NCI-H748 (cell line): ENCODE measurements around the gene ZKSCAN3.
"Not testable (repeated sequence)": the region's sequence is repeated elsewhere in the genome, so short reads cannot be mapped to it uniquely, and the experiment has no call there.

Experiments used
- DNase-seq: peaks from one replicate; lab custom pipeline; 2025; ENCODE audit not compliant: unreplicated experiment; lab: John Stamatoyannopoulos, UW

The ZKSCAN3 gene

DNA sequence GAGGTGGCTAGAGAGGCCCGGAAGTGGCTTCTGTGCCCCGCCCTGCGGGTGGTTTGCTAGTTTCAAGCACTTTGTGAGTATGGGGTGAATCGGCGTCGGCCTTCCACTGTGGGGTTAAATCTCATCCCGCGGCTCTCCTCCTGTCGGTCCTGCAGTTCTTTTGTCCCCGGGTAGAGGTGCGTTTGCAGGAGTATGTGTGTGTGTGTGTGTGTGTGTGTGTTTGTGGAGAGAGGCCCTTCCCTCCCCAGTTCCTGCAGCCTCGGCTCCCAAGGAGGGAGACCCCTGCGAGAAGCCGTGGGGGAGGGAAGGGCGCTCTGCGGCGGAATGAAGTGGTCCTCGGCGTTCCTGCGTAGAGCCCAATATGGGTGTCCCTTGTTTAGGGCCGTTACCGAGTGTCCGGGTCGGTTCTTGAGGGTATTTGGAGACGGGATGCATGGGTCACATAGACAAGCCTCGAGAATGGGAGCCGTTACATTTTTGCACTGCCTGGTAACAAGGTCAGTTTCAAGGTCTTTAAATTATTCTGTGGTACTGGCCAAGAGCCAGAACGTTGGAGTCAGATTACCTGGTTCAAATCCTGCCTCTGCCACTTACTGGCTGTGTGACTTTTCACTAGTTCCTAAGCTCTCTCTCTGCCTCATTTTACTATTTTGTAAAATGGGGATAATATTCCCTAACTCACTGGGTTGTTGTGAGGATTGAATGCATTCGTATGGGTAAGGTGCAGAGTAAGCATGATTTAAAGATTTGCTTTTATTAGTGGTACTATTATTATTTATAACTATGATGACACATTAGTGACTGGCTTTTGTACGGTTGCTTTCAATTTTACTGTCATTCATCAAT, at the start of gene ZKSCAN3:
Gene ZKSCAN3 (plus strand): TSS at position 56 of the 846 bp plus-strand sequence. CDS start 9,640 bp downstream, outside the sequence.
- DNase-seq, result peak; percentile 94

DNA sequence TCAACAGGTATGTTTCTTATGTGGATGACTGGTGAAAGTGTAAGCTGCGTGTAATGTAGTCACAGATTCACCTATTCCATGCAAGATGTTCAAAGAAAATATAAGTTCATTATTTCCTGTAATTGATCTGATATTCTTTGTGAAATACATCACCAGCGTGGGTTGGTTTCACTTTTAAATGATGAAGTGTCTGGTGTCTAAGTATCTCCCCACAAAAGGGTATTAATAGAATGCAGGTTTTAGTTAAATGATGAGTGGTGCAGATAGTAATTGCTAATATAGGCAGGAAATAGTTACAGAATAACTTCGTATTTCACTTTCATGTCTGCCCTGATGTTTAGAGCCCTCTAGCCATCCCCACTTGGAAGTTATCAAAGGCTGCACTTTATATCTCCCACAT, 46.2 kb upstream of the ZKSCAN3 start:
- no peak for DNase-seq

DNA sequence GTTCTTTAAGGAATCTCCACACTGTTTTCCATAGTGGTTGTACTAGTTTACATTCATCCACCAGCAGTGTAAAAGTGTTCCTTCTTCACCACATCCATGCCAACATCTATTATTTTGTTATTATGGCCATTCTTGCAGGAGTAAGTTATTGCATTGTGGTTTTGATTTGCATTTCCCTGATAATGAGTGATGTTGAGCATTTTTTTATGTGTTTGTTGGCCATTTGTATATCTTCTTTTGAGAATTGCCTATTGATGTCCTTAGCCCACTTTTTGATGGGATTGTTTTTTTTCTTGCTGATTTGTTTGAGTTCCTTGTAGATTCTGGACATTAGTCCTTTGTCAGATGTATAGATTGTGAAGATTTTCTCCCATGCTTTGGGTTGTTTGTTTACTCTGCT, 43.4 kb upstream of the ZKSCAN3 start:
- DNase-seq, result not testable (repeated sequence)

DNA sequence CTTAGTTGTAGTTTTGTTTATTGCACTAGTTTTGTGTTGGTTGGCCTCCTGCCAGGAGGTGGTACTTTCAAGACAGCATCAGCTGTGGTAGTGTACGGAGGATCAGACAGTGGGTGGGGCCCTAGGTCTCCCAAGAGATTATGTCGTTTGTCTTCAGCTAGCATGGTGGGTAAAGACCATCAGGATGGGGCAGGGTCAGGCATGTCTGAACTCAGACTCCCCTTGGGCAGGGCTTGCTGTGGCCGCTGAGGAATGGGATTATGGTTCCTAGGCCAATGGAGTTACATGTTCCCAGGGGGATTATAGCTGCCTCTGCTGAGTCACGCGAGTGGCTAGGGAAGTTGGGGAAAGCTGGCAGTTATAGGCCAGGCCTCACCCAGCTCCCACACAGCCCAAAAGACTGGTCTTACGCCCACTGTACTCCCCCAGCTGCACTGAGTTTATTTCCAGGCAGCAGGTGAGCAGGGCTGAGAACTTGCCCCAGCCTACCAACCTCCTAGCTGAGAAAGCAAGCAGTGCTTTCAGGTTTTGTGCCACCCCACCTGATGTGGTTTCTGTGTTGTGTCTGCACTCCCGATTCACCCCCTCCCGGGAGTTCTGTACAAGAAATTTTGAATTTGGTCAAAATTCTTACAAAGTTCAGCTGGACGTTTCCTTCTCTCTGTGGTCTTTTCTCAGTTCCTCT, 38.5 kb upstream of the ZKSCAN3 start:
- no peak for DNase-seq

DNA sequence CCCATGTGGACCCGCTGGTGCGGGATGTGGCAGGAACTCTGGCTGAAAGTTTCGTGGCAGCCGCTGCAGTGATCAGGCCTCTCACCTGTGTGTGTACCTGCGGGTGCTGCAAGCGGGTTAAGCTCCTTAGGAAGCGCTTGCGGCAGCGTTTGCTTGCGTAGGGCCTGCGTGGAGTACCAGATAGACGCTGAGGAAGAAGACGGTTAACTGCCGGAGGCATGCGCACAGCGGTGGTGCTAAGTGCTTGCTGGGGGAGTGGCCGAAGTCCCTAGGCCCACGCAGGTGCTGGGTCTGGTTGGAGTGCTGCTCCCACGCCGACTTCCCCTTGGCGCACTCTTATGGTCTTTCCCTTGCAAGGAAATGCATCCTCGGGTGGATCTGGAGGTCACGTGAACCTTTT, 36.8 kb upstream of the ZKSCAN3 start:
- no peak for DNase-seq

DNA sequence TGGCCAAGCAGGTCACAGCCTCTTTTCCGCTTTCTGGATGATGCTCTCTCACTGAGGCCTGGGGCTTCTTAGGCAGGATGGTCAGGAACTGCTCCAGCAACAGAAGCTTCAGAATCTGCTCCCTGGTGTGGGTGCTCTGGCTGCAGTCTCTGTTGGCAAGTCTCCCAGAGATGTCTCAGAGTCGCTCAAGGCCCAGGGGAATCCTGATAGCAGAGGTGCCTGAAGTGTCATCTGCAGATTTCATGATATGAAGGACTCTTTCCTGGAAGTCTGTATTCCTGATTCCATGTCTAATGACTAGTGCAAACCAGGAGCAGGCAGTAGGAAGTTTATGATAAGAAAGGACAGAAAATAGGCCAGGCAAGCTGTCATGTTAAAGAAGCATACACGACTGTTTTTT, 34.1 kb upstream of the ZKSCAN3 start:
- DNase-seq, result no peak

DNA sequence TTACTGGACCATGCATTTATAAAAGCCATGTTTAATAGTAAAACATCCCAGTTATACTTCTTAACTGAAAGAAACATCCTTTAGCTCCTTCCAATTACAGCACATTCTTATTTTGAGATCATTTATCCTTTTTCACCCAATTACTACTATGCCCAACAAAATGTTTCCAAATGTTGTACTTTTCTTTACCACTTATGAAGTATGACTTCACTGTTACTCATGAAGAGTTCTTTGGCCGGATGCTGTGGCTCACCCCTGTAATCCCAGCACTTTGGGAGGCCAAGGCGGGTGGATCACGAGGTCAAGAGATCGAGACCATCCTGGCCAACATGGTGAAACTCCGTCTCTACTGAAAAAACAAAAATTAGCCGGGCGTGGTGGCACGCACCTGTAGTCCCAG, 31.9 kb upstream of the ZKSCAN3 start:
- not testable (repeated sequence) for DNase-seq

DNA sequence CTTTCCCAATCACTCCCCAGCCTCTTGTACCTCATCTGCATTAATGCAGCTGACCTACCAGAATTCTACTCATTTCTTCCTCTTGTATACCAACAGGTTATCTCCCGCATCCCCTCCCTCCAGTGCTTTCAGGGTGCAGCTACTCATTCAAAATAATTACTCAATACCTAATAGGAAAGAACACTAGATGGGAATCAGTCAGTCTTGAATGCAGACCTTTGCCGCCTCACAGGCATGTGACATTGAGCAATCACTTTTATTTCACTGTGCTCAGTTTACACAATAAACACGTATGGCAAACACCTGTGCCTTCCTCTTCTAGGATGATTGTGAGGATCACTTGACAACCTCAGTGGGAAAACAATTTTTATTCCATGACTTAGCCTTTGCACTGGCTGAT, 27.1 kb upstream of the ZKSCAN3 start:
- DNase-seq, result no peak

DNA sequence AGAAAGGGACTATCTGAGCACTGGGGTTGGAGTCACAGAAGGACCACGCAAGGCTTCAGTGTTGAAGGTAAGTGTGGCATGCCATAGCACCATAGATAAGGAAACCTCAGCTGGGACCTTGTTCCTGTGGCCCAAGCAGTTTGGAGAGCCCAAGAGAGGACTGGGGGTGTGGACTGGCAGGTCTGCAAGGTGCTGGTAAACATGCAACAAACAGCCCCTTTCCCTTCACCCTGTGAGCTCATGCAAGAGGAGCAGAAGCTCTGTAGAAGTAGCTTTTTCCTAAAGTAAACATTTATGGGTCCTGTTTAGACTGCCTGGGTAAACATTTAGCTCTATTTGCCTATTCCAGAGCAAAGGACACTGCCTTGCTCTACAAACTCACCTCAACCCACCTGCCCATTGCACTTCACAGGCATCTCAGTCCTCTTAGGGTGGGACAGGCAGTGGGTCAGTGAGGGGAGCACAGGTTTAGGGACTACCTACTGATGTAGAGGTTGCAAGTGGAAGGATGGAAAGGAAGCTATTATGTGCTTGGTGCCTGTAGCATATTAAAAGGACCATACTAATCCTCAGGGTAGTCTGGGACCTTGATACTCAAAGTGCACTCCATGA, 25.8 kb upstream of the ZKSCAN3 start:
- no peak for DNase-seq

DNA sequence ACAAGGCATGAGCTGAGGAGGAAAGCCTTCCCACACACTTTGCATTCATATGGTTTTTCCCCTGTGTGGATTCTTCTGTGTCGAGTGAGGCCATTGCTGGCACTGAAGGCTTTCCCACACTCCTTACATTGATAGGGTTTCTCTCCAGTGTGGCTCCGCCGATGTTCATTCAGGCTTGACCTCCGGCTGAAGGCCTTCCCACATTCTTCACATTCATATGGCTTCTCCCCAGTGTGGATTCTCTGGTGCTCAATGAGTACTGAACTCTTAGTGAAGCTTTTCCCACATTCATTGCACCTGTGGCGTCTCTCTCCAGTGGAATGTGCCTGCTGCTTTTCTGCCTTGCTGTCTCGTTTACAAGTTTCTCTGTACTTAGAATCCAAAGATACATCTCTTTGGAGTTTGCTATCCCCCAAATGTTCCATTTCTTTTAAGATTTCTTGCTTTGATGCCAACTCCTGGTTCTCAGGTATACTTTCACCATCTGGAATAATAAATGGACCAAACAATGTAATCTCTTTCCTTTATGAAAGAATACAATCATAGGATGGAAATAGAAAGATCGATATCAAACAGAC, 23.3 kb upstream of the ZKSCAN3 start:
- DNase-seq, result no peak

DNA sequence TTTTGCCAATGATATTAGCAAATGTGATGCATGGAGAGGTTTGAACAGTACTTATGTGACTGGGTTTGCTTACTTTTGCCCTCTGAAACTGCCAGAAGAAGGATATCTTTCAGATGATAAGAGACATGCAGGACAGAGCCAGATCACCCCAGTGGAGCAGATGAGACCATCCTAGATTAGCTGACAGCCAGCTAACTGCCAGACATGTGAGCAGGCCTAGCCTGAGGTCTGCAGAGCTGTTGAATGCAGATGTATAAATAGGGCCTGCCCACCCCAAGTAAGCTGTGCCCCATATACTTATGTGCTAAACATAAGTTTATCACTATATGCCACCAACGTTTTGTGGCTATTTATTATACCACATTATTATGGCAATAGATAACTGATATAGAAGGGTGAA, 19.7 kb upstream of the ZKSCAN3 start:
- no peak for DNase-seq

DNA sequence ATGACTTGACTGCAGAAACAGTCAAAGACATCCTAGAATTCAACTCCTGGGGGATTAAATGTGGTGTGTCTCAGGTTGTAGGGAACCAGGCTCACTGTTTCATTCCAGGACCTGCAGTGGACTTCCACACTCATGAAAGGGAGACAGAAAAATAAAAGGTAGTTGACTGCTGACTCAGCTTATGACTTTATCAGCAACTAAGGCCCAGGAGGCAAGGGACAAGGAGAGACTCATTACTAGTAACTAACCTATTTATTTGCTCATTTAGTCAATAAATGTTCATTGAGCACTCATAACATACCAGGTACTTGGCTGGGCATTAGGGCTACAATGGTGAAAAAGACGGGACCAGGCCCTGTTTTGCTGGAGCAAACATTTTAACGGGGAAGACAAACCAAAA, 16.7 kb upstream of the ZKSCAN3 start:
- DNase-seq, result no peak

DNA sequence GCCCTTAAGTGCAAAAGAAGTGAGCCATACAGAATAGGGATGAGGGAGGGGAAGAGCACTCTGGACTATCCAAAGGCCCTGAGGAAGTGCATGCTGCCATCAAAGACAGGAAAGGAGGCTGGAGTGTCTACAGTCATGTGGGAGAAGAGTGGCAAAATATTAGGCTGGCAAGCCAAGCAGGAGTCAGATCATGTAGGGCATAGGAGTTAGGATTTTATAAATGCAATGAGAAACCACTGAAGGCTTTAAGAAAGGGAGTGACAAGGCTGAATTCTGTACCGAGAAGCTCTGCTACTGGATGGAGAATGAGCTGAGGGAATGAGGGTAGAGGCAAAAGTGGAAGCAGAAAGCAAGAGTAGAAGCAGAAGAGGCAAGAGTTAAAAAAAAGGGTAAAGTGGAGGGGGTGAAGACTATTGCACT, 16.1 kb upstream of the ZKSCAN3 start:
- DNase-seq, result no peak

DNA sequence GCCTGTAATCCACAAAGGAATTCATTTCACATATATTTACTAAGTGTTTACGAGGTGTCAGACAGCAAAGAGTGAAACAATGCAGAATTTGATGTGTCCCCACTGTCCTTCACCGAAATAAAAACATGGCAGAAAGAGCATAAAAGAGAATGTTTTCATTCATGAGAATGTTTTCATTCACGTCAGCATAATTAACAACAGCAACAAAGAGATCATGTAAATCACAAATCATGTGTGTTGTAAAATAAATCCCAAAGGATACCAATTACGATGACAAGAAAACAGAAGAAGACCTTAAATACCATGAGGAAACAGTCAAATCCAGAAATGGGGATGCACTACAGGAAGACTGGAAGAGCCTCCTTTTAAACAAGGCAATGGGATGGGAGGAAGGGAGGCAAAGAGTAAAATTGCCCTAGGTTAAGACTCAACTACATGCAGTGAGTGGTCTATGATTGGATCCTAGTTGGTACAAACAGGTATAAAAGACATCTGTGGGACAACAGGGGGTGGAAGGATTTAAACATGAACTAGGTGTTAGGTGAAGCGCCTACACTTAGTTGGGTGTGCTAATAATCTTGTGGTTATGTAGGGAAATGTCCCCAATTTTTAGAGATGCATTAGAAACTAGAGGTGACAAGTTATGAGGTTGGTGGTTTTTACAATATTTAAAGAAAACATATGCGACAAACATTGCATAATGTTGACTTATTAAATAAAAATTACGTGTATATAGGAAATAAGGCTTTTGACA, 15.3 kb upstream of the ZKSCAN3 start:
- DNase-seq, result no peak

DNA sequence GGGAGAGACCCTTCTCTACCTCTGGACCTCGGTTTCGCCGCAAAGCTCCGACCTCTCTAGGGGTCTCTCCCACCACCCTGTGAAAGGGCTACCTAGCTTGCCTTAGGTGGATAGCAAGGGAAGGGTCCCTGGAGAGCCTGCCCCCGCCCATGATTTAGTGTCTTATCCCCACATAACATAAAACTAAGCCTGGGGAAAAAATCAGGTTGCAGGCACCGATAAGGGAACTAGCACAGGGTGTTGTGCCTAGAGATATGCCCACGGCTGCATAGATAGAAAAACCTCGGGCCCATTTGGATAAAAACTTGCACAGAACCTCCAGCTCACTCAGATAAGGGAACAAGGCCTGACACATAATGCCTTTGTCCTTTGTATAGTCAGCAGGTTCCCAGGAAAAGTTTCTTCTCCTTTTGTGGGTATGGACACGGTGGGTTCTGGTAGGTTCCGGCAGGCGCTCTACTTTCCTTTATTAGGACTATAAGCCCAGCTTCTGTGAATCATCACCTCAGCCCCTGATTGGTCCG, 14.6 kb upstream of the ZKSCAN3 start:
- DNase-seq, result no peak

DNA sequence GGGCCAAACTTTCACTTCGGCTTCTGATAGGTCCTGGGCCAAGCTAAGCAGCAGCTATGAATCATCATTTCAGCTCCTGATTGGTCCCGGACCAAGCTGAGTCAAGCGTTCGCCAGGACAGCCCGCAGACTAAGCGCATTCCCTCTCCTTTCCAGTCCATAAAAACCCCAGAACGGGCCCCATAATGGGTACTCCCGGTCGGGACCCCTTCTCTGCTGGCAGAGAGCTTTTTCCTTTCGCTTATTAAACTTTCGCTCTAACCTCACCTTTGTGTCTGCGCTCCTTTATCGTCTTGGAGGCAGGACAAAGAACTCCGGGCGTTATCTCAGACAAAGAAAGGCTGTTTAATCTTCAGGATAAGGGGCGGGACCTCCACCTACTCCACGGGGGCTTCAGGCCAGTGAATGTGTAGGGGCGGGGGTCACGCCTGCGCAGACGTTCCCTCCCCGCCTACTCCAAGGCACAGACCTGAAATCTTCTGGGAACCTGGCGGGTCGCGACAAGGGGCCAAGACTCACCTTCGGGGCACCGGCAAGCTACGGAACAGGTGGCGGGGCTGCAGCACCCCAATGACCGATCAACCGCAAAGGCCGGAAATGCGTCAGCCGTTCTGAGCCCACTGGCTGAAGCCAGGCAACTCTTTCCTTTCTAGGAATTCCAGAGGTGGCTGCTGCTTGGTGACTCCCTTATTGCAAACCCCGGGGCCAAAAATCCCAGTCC, 14.0 kb upstream of the ZKSCAN3 start, which contains the start of gene ZSCAN31:
Gene ZSCAN31 (minus strand): TSS at position 585 of the 720 bp plus-strand sequence. CDS start 6,465 bp downstream, outside the sequence.
- DNase-seq, result peak; percentile 97

DNA sequence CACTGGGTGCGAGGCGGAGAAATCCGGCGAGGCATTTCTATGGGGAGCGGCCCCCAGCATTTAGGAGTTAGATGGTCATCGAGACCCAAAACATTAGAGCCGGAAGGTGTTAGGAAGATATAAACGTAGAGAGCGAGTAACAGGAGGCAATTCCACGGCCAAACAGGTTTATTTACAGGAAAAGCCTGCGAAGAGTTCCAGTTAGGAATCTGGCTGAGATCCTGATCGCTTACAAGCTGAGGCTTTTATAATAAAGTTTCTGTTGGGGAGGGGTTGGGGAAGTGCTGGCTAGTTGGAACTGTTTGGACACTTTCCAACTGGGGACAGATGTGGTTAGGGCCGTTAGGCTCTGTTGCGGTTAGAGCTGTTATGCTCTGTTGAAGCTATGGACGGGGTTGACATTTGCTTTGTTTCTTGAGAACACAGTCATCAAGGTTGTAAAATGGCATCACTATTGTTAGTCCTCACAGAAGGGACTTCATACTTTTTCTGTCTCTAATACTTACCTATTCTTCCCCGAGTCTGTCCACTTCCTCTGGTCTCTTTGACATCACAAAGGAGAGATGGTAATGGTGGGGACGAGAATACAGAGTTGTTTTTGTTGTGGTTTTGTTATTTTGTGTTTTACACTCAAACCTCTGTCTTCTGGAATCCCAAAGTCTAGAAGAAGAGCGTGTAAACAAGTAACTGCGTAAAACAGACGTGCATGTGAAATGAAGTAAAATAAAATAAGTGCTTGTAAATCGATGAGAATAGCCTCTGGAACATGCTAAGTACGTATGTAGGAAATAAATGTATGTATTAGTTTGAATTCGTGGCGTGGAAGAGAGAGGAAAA, 13.2 kb upstream of the ZKSCAN3 start:
- peak; percentile 61 for DNase-seq

DNA sequence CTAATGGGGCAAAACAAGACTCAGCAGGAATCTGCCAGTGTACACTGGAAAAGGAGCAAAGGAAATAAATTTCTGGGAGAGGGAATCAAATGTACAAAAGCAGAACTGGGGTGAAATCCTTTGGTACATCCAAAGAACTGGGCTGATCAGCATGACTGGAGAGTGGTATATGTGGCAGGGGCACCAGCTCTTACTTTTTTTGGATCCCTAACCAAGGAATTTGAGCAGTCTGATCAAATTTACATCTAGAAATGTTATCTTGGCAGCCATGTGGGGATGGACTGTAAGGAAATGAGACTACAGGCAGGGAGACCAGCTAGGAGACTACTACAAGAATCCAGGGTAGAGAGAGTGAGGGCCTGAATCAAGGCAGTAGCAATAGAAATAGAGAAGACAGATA, 12.6 kb upstream of the ZKSCAN3 start:
- no peak for DNase-seq
